ENCODE results near the gene SARNP.
A peak's percentile ranks its signal among the peaks of the same experiment; 100 is the strongest.
"Not testable (repeated sequence)": the region's sequence is repeated elsewhere in the genome, so short reads cannot be mapped to it uniquely, and the experiment has no call there.

The SARNP gene

GRCh38 chr12:55817345-55818139 is at the start of gene SARNP, which contains the start of gene ORMDL2:
Gene SARNP, minus strand, starts transcription at chr12:55817724. Its CDS starts 23 bp downstream, at chr12:55817701.
Gene ORMDL2, plus strand, starts transcription at chr12:55818041. Its CDS starts 959 bp downstream, at chr12:55819000.
- DNase-seq (ENCODE audit: low read depth in 2 of 2): peak; percentile 93 to 94

DNA sequence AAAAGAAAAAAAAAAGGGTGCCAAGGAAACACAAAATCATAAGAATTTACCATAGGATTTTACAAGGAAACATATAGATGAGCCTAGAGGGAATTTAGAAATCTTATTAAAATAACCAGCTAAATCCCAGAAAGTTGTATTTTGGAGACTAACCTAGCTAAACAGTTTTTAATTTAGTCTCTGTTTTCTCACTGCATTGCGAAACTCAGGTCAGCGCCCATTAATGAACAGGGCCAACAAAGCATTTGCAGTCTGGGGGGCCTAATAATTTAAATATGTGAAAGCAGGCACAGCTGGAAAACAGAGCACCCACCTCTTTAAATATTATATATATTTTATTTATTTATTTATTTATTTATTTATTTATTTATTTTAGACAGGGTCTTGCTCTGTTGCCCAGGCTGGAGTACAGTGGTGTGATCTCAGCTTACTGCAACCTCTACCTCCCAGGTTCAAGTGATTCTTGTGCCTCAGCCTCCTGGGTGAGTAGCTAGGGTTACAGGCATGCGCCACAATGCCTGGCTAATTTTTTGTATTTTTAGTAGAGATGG is 49.0 kb upstream of the SARNP start:
- DNase-seq (ENCODE audit: low read depth in 2 of 2): not testable (repeated sequence)

DNA sequence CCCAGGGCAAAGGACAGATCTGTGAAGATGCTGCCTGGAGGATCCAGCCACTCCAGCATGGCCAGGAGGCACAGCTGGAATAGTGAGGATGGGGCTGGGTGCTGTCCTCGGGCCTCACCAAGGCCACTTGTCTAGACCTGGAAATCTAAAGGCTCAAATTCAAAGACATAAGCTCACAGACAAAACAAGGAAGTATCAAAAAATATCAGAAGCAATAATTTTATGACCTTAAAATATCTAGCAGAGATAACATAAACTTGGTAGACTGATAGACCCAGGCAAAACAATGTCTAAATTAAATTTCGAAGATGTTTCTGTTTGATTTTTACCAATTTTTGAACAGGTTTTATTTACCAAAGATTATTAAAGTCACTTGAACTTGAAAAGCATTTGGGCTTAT is 47.8 kb upstream of the SARNP start:
- no peak for DNase-seq (ENCODE audit: low read depth in 2 of 2)

DNA sequence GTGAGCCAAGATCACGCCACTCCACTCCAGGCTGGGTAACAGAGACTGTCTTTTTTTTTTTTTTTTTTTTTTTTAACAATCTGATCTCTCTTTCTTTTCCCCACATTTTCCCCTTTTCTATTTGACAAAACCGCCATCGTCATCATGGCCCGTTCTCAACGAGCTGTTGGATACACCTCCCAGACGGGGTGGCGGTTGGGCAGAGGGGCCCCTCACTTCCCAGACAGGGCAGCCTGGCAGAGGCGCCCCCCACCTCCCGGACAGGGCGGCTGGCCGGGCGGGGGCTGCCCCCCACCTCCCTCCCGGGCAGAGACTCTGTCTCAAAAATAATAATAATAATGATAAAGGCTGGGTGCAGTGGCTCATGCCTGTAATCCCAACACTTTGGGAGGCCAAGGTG is 45.4 kb upstream of the SARNP start:
- DNase-seq (ENCODE audit: low read depth in 2 of 2): not testable (repeated sequence)

DNA sequence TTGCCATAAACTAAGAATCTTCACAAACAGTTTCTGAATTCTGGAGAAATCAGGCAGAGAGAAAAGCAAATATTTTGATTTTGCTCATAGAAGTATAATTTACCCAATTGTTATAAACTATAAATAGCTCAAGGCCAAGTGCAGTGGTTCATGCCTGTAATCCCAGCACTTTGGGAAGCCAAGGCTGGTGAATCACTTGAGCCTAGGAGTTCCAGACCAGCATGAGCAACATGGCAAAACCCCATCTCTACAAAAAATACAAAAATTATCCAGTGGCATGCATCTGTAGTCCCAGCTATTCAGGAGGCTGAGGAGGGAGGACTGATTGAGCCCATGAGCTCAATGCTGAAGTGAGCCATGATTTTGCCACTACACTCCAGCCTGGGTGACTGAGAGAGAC is 44.8 kb upstream of the SARNP start:
- no peak for DNase-seq (ENCODE audit: low read depth in 2 of 2)

DNA sequence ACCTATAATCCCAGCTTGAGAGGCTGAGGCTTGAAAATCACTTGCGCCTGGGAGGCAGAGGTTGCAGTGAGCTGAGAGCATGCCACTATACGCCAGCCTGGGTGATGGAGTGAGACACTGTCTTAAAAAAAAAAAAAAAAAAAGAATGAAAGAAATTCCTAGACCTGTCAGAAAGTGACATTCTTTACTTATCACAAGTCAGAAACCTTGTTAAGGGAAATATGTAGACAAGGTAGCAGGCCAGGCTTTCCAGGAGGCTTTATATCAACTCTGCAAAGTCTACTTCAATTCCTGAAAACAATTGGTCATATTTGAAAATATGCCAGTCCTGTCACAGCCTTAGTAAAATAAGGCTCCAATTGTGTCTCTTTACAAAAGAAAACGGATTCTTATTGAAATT is 44.3 kb upstream of the SARNP start:
- no peak for DNase-seq (ENCODE audit: low read depth in 2 of 2)

DNA sequence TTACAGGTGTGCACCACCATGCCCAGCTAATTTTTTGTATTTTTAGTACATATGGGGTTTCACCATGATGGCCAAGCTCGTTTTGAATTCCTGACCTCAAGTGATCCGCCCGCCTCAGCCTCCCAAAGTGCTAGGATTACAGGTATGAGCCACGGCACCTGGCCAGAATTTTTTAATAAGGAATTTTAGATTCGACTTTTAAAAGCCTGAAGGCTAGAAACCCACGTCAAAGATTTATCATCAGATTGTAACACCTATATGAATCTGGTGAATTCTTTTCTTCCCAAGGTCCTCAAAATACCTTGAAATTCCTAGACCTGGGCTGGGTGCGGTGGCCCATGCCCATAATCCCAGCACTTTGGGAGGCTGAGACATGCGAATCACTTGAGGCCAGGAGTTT is 43.9 kb upstream of the SARNP start:
- DNase-seq (ENCODE audit: low read depth in 2 of 2): no peak

GRCh38 chr12:55852740-55853139 is 35.2 kb upstream of the SARNP start:
- DNase-seq (ENCODE audit: low read depth in 2 of 2): no peak

DNA sequence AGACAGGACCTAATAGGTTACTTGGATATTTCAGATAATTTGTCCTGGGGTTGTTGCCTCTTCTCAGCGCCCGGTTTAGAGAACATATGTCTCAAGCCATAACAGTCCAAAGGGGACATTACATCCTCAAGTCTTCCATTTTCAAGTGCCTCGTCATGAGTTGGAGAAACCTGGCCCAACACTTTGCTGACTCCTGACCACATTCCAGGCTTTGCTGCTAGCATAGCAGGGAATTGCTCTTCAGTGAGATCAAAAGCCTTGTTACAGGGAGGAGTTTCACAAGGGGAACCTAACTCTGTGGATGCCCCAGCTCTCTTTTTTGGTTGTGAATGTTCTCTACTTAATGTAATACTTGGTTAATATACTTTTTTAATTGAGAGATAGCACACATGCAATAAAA is 33.4 kb upstream of the SARNP start:
- no peak for DNase-seq (ENCODE audit: low read depth in 2 of 2)

DNA sequence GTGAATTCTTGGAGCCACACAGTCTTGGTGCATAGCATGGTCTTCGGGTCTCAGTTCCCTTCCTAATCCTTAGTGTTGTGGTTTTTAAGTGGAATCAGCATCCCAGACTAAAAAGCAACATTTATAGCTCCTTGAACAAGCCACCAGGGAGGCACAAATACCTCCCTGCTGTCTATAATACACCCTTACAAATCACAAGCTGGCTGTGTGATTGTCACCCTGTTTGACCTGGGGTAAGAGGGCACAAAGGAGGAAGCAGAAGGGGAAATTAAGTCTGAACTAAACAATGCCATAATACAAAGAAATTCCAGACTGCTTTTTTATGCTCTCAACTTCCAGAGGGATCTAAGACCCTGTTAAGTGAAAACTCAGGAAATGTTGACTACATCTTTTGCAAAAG is 32.9 kb upstream of the SARNP start:
- DNase-seq (ENCODE audit: low read depth in 2 of 2): no peak

DNA sequence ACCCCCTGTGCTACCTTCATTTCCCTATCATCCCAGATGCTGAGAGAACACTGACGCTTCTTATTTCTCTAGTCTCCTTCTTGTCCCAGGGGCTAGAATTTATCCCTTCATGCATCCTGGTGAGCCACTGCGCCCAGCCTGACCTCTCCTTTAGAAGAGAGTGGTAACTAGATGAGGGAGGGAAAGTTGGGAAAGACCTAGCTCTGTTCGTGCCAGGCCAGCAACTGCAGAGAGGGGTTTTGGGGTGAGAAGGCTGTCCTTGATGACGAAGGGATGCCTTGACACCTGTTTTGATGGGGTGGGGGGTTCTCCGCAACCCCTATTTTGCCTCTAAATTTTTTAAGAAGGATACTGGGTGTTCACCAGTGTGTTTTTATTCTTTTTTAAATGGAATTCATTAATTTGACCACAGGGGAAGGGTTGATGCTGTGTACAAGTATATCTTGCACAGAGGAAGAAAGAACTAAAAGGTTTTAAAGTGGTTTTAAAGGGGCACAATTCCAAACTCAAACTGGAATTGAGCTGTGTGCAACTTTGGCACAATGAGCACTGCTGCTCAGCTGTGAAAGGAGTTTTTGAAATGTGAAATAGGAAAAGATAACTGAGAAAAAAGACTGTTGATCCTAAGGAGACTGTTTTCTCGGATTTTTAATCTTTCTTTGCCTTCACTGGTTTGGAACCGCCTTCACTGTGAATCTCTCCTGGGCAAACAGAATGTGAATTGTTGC is 32.3 kb upstream of the SARNP start:
- no peak for DNase-seq (ENCODE audit: low read depth in 2 of 2)

DNA sequence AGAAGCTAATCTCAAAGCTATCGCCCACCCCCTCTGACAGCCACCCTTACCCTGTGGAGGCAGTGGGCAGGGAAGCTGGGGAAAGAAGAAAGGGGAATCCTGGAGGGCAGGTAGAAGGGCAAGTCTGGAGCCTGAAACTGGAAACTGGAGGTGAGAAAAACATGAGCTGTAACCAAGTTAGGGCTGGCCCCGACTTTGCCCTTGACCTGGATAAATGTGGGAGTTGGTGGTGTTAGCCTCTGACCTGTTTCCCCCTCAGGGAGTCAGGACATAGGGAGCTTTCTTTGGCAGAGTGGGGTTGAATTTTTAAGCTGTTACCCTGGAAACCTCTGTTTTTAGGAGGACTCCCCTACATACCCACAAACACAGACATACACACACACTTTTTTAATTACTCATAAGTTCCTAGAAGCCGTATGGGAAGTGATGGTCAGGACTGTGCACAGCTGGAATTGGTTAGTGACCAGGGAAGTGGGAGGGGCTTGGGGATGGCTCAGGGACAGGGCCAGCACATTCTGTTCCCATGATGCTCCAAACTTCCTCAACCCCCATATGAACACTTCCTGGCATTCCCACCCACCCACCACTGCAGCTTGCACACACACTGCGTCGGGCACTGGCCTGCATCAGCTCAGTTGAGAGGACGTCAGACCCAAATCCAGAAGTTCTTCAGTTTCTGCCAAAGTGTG is 30.2 kb upstream of the SARNP start:
- DNase-seq (ENCODE audit: low read depth in 2 of 2): no peak

DNA sequence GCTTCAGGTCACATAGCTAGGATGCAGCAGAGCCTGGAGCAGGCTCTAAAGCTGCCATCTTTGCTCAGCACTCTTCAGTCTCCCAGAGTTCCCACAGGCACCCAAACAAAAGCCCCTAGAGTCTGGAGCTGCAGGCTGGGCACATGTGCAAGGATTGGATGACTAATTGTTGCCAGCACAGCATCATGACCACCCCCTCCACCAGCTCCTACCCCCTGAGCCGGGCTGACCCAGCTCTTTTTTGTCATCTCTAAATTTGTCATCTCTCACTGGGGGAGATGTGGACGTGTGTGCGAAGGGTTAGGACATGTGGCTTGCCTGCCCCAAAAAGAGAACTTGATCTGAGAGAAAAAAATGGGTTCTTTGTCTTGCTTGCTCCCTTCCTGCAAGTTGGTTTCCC is 29.5 kb upstream of the SARNP start:
- DNase-seq (ENCODE audit: low read depth in 2 of 2): peak in 1 of 2 donors; percentile 38

DNA sequence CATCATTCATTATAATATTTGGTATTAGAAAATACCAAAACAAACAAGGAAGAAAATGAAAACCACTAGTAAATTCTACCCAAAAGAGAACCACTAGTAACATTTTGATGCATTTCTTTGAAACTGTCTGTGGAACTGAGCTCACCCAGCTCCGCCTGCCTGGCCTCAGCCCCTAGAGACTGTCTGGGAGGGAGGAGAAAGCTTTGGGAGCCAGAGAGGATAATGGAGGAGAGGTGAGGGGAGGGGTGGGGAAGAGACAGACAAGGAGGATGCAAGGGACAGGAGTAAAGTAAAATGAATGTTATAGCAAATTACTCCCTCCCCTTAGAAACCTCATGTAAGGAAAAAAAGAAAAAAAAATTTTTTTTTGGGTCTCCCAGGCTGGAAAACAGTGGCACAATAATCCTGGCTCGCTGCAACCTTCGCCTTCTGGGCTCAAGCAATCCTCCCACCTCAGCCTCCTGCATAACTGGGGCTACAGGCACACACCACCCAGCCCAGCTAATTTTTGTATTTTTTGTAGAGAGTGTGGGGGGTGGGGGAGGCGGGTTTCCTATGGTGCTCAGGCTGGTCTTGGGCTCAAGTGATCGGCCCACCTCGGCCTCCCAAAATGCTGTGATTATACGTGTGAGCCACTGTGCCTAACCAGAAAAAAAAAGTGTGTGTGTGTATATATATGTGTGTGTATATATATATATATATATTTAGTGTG is 28.4 kb upstream of the SARNP start:
- no peak for DNase-seq (ENCODE audit: low read depth in 2 of 2)

GRCh38 chr12:55845361-55845760 is 27.8 kb upstream of the SARNP start:
- no peak for DNase-seq (ENCODE audit: low read depth in 2 of 2)

DNA sequence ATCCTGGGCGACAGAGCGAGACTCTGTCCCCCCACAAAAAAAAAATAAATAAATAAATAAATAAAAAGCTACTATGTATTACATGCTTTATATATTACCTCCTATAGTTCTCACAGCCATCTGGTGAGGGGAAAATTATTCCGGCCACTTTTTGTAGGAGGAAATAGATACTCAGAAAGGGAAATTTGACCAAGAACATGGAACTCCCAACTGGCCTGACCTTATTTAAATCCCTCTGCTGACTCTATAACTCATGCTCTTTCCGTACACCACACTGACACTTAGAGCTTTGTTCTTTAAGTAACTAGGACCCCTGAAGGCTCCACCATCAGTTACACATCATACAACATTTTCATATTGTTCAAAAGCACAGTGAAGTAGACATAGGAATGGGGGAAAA is 27.4 kb upstream of the SARNP start:
- no peak for DNase-seq (ENCODE audit: low read depth in 2 of 2)

- DNase-seq (ENCODE audit: low read depth in 2 of 2): no peak
Observed at GRCh38 chr12:55843431-55843830, 25.9 kb upstream of the SARNP start.

DNA sequence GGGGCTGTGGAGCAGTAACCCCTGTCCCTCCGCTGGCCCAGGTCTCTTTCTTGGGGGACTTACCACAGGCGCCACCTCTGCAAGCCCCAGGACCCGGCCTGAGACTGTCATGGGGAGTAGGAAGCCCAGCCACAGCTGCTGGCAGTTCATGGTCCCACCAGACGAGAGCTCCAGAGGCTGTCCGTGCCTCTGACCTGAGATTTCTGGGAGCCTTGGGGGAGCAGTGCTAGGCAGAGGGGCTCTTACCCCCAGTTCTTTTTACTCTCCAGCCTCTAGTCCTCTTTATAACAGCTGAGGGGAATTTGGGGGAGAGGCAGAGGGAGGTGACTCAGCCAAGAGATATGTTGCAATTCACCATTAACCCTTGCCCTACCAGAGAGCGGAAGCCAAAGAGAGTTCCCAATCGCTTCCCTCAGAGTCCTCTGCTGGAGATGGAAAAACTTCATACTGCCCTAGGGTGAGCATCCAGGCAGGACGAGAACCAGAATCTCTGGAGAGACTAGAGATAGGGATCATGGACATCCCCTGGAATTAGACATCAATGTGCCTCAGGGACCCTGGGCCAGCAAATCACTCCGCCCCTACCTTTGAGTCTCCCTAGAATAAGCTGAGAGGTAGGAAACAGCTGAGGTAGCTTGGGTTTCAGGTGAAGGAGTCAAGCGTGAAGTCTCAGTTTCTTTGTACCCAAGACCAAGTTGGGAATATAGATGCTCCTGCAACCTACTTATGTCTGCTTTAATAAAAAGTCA is 25.3 kb upstream of the SARNP start, which contains the start of gene MMP19:
TSS of gene MMP19 (minus strand) at position 256 of the 749 bp plus-strand sequence. CDS start at position 150, 106 bp downstream.
- DNase-seq (ENCODE audit: low read depth in 2 of 2): no peak

DNA sequence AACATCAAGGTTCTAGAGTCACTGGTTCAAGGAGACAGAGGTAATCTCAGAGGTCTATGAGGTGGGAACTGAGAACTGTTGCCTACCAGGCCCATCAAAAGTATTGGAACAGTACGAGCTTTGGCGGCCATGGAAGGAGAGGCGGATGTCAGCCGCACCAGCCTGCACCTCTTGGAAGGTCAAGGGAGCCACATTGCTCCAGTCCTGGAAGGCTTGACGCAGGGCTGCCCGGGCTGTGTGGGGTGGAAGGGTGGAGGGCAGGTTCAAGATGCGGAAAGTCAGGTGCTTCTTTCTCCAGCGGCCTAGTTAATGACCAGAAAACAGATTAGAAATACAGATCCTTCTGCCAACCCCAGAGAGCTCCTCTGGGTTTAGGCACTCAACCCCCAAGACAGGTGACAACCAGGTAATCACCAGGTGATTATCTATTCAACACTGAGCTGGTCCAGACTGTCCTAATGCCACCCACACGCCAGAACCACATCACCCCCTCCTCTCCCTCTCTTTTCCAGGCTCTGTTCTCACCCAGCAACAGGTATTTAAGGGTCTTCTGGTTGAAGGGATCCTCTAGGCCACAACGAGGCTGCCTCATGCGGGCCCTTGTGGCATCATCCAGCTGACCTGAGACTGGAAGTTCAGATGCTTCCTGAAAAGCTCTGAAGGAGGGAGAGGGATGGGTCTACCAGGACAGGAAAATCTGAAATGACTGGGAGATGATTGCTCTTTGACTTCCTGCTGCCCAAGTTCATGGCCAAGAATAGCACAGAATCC is 23.2 kb upstream of the SARNP start:
- DNase-seq (ENCODE audit: low read depth in 2 of 2): no peak

Data from stimulated activated CD8-positive, alpha-beta memory T cell treated with anti-CD3 and anti-CD28 coated beads, Interleukin-15, amount 100 ng/mL, for 48 hours (primary cell).